MM.1S (cell line): ENCODE results near the gene PCDHA5.
"Not testable (repeated sequence)": the region's sequence is repeated elsewhere in the genome, so short reads cannot be mapped to it uniquely, and the experiment has no call there.

Experiments used
- DNase-seq: peaks from one replicate; pipeline ENCODE4 v3.0.0-alpha.2; 2015
- H2AFZ ChIP-seq: fragments of 300-600 bp; sonication (generic); 2 replicates; pipeline ENCODE4 v1.6.0; 2016; ENCODE audit warnings: antibody characterized with exemption, low read length
- H3F3A ChIP-seq: fragments of 300-600 bp; sonication (generic); 2 replicates; pipeline ENCODE4 v1.6.1; 2016; ENCODE audit warnings: mild to moderate bottlenecking, antibody characterized with exemption, low read length, moderate library complexity, mixed read lengths; ENCODE audit not compliant: insufficient read depth
- H3K27ac ChIP-seq: fragments of 300-600 bp; sonication (generic); 2 replicates; pipeline ENCODE4 v1.5.1; 2016; ENCODE audit warnings: mild to moderate bottlenecking, low read length
- H3K27me3 ChIP-seq: fragments of 300-600 bp; sonication (generic); replicated peaks from 2 replicates; pipeline ENCODE4 v1.6.0; 2016; ENCODE audit warnings: low read length; ENCODE audit not compliant: insufficient read depth
- H3K36me3 ChIP-seq: fragments of 300-600 bp; sonication (generic); replicated peaks from 2 replicates; pipeline ENCODE4 v1.6.1; 2016; ENCODE audit warnings: mild to moderate bottlenecking, low read length, mixed read lengths; ENCODE audit not compliant: insufficient read depth
- H3K4me1 ChIP-seq: fragments of 300-600 bp; sonication (generic); 2 replicates; pipeline ENCODE4 v1.6.1; 2016; ENCODE audit warnings: low read length, mixed read lengths
- H3K4me2 ChIP-seq: fragments of 300-600 bp; sonication (generic); 2 replicates; pipeline ENCODE4 v1.6.0; 2016; ENCODE audit warnings: low read depth, low read length
- H3K4me3 ChIP-seq: fragments of 300-600 bp; sonication (generic); 2 replicates; pipeline ENCODE4 v1.5.1; 2016; ENCODE audit warnings: low read length, mixed read lengths
- H3K79me2 ChIP-seq: fragments of 300-600 bp; sonication (generic); 2 replicates; pipeline ENCODE4 v1.6.1; 2016; ENCODE audit warnings: mixed run types, low read length, mixed read lengths
- H3K9ac ChIP-seq: fragments of 300-600 bp; sonication (generic); 2 replicates; pipeline ENCODE4 v1.6.1; 2016; ENCODE audit warnings: low read length, mixed read lengths
- H3K9me2 ChIP-seq: fragments of 300-600 bp; sonication (generic); replicated peaks from 2 replicates; pipeline ENCODE4 v1.6.1; 2016; ENCODE audit warnings: mild to moderate bottlenecking, low read length, mixed read lengths; ENCODE audit not compliant: insufficient read depth
- H3K9me3 ChIP-seq: fragments of 300-600 bp; sonication (generic); replicated peaks from 2 replicates; pipeline ENCODE4 v1.6.1; 2016; ENCODE audit warnings: mild to moderate bottlenecking, low read length, mixed read lengths; ENCODE audit not compliant: insufficient read depth
- H4K20me1 ChIP-seq: fragments of 300-600 bp; sonication (generic); 2 replicates; pipeline ENCODE4 v1.6.1; 2016; ENCODE audit warnings: mild to moderate bottlenecking, low read length, moderate library complexity, mixed read lengths; ENCODE audit not compliant: insufficient read depth
- EZH2 ChIP-seq: fragments of 300-600 bp; sonication (generic); optimal IDR thresholded peaks from 2 replicates; pipeline ENCODE3; 2017; ENCODE audit warnings: low read depth, mild to moderate bottlenecking, antibody characterized with exemption, low read length, mixed read lengths
- EZH2phosphoT487 ChIP-seq: fragments of 300-600 bp; sonication (generic); IDR thresholded peaks from 2 replicates; pipeline ENCODE4 v1.6.1; 2018; ENCODE audit warnings: antibody characterized with exemption, low read length
- TF ChIP-seq, protein P1 (sequence below): fragments of 300-600 bp; sonication (generic); IDR thresholded peaks from 2 replicates; pipeline ENCODE4 v1.5.1; 2016; ENCODE audit warnings: antibody characterized with exemption, low read length, mixed read lengths

The PCDHA5 gene

DNA sequence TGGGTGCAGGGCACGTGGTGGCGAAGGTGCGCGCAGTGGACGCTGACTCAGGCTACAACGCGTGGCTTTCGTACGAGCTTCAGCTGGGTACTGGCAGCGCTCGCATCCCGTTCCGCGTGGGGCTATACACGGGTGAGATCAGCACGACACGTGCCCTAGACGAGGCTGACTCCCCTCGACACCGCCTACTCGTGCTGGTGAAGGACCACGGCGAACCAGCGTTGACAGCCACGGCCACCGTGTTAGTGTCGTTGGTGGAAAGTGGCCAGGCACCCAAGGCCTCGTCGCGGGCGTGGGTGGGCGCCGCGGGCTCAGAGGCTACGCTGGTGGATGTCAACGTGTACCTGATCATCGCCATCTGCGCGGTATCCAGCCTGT is 24.7 kb upstream of the PCDHA5 start:
- H3K9ac ChIP-seq: no peak overlapping the region
- no peaks in the 10 kb centered on the region for H4K20me1 ChIP-seq
- DNase-seq: no peak
- H3K27ac ChIP-seq: no peak overlapping the region
- no peaks in the 10 kb centered on the region for H3K36me3 ChIP-seq
- no peaks in the 10 kb centered on the region for H3K27me3 ChIP-seq
- H3K9me3 ChIP-seq: no peaks in the 10 kb centered on the region
- no peak overlapping the region for H3K4me3 ChIP-seq
- no peaks in the 10 kb centered on the region for H3K79me2 ChIP-seq
- no peaks in the 10 kb centered on the region for H3K9me2 ChIP-seq
- H3K4me1 ChIP-seq: no peaks in the 10 kb centered on the region
- no peak overlapping the region for H3K4me2 ChIP-seq
- H2AFZ ChIP-seq: no peak overlapping the region
- TF ChIP-seq EZH2phosphoT487 (no peak), EZH2 (no peak)
- TF ChIP-seq, protein P1, sequence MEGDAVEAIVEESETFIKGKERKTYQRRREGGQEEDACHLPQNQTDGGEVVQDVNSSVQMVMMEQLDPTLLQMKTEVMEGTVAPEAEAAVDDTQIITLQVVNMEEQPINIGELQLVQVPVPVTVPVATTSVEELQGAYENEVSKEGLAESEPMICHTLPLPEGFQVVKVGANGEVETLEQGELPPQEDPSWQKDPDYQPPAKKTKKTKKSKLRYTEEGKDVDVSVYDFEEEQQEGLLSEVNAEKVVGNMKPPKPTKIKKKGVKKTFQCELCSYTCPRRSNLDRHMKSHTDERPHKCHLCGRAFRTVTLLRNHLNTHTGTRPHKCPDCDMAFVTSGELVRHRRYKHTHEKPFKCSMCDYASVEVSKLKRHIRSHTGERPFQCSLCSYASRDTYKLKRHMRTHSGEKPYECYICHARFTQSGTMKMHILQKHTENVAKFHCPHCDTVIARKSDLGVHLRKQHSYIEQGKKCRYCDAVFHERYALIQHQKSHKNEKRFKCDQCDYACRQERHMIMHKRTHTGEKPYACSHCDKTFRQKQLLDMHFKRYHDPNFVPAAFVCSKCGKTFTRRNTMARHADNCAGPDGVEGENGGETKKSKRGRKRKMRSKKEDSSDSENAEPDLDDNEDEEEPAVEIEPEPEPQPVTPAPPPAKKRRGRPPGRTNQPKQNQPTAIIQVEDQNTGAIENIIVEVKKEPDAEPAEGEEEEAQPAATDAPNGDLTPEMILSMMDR: no peak
- no peaks in the 10 kb centered on the region for H3F3A ChIP-seq

GRCh38 chr5:140800816-140801493 is 20.5 kb upstream of the PCDHA5 start, which contains the start of gene PCDHA3:
PCDHA3 (plus strand) TSS chr5:140801057.
- H3K27ac ChIP-seq: no peak within 1 kb of the TSS
- H3K9ac ChIP-seq: no peak within 1 kb of the TSS
- no peak for DNase-seq
- H3K4me1 ChIP-seq: no peaks in the 10 kb centered on the region
- no peaks in the 10 kb centered on the region for H3K27me3 ChIP-seq
- no peaks in the 10 kb centered on the region for H3K9me3 ChIP-seq
- H2AFZ ChIP-seq: no peak within 1 kb of the TSS
- no peaks in the 10 kb centered on the region for H3K79me2 ChIP-seq
- H3F3A ChIP-seq: no peaks in the 10 kb centered on the region
- H3K4me3 ChIP-seq: no peak within 1 kb of the TSS
- no peak within 1 kb of the TSS for H3K4me2 ChIP-seq
- no peaks in the 10 kb centered on the region for H3K9me2 ChIP-seq
- no peaks in the 10 kb centered on the region for H4K20me1 ChIP-seq
- no peak for TF ChIP-seq EZH2
- TF ChIP-seq, protein P1: peak; percentile 30
- no peaks in the 10 kb centered on the region for H3K36me3 ChIP-seq

GRCh38 chr5:140801494-140801841 is 19.9 kb upstream of the PCDHA5 start:
- Histone ChIP-seq H3K36me3 (no peaks in the 10 kb centered on the region), H3K9me3 (no peaks in the 10 kb centered on the region), H3F3A (no peaks in the 10 kb centered on the region), H3K9ac (no peak overlapping the region), H3K27ac (no peak overlapping the region), H3K4me1 (no peaks in the 10 kb centered on the region), H3K79me2 (no peaks in the 10 kb centered on the region), H4K20me1 (no peaks in the 10 kb centered on the region), H3K27me3 (no peaks in the 10 kb centered on the region), H2AFZ (no peak overlapping the region), H3K4me3 (no peak overlapping the region), H3K9me2 (no peaks in the 10 kb centered on the region), H3K4me2 (no peak overlapping the region)
- TF ChIP-seq EZH2phosphoT487: no peak
- TF ChIP-seq EZH2: no peak
- TF ChIP-seq, protein P1: no peak
- no peak for DNase-seq

DNA sequence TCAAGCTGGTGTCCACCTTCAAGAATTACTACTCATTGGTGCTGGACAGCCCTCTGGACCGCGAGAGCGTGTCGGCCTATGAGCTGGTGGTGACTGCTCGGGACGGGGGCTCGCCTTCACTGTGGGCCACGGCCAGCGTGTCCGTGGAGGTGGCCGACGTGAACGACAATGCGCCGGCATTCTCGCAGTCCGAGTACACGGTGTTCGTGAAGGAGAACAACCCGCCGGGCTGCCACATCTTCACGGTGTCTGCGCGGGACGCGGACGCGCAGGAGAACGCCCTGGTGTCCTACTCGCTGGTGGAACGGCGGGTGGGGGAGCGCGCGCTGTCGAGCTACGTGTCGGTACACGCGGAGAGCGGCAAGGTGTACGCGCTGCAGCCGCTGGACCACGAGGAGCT is 19.0 kb upstream of the PCDHA5 start:
- H3K4me3 ChIP-seq, H3K36me3 ChIP-seq, H3K9me2 ChIP-seq, H3K4me1 ChIP-seq, H3K9ac ChIP-seq, H3K4me2 ChIP-seq, H4K20me1 ChIP-seq, H2AFZ ChIP-seq, H3F3A ChIP-seq, H3K27ac ChIP-seq, DNase-seq, H3K9me3 ChIP-seq, H3K27me3 ChIP-seq, H3K79me2 ChIP-seq: not testable (repeated sequence)
